ENCODE measurements around the gene RERE.

The RERE gene

GRCh38 chr1:8355439-8356255 lies 461.8 kb downstream of the RERE start:
- DNase-seq (ENCODE audit: low read depth) = no peak
- no peak overlapping the region for H3K4me3 ChIP-seq (replicated peaks; ENCODE audit: low read depth, low read length)
- TF ChIP-seq, protein P1, sequence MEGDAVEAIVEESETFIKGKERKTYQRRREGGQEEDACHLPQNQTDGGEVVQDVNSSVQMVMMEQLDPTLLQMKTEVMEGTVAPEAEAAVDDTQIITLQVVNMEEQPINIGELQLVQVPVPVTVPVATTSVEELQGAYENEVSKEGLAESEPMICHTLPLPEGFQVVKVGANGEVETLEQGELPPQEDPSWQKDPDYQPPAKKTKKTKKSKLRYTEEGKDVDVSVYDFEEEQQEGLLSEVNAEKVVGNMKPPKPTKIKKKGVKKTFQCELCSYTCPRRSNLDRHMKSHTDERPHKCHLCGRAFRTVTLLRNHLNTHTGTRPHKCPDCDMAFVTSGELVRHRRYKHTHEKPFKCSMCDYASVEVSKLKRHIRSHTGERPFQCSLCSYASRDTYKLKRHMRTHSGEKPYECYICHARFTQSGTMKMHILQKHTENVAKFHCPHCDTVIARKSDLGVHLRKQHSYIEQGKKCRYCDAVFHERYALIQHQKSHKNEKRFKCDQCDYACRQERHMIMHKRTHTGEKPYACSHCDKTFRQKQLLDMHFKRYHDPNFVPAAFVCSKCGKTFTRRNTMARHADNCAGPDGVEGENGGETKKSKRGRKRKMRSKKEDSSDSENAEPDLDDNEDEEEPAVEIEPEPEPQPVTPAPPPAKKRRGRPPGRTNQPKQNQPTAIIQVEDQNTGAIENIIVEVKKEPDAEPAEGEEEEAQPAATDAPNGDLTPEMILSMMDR (IDR thresholded peaks at IDR 0.05; ENCODE audit: low read length, missing control alignments) = no peak

GRCh38 chr1:8354038-8354437 lies 463.4 kb downstream of the RERE start:
- TF ChIP-seq, protein P1 (IDR thresholded peaks at IDR 0.05; ENCODE audit: low read length, missing control alignments) = no peak
- H3K4me3 ChIP-seq (replicated peaks; ENCODE audit: low read depth, low read length) = no peak overlapping the region
- DNase-seq (ENCODE audit: low read depth) = no peak

- DNase-seq (ENCODE audit: low read depth) = no peak
- TF ChIP-seq, protein P1 (IDR thresholded peaks at IDR 0.05; ENCODE audit: low read length, missing control alignments) = no peak
- no peak overlapping the region for H3K4me3 ChIP-seq (replicated peaks; ENCODE audit: low read depth, low read length)
Observed at GRCh38 chr1:8352886-8353785, 464.3 kb downstream of the RERE start.

- no peak overlapping the region for H3K4me3 ChIP-seq (replicated peaks; ENCODE audit: low read depth, low read length)
- TF ChIP-seq, protein P1 (IDR thresholded peaks at IDR 0.05; ENCODE audit: low read length, missing control alignments) = no peak
- DNase-seq (ENCODE audit: low read depth) = no peak
Observed at GRCh38 chr1:8352471-8352845, 465.0 kb downstream of the RERE start.

DNA sequence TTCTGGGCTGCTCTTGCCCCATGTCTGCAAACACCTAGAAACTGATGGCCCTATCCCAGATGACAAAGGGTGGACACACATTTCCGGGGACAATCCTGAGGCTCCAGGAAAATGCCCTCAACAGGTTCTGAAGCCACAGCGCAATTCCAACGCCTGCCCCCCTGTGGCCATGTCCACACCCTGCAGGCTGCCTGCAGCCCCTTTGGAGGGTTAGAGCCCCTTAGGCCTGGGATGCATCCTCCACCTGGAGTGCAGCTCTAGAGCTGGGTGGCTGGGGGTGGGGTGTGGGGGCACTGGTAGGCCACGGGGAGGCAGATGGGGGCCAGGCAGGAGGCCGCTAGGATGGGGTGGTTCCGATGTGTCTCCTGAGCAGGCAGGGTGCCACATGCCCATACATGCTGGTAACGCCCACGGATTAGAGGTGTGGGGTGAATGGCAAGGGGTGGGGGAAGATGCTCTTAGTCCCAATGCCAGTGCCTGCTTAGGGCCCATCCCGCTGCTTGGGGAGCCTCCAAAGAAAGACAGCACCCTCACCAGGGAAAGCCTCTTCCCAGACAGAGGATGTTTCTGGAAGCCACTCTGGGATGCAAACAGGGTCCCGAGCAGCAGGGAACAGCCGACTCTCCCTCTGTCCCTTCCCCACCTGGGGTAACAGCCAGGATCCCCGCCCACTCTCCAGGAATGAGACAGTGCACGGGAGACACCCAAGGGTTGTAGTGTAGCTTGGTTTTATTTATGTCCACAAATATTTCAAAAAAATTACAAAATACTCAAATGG lies 465.6 kb downstream of the RERE start:
- H3K4me3 ChIP-seq (replicated peaks; ENCODE audit: low read depth, low read length) = no peak overlapping the region
- no peak for DNase-seq (ENCODE audit: low read depth)
- TF ChIP-seq, protein P1 (IDR thresholded peaks at IDR 0.05; ENCODE audit: low read length, missing control alignments) = peak; percentile 68

GRCh38 chr1:8350914-8351684 lies 466.3 kb downstream of the RERE start:
- H3K4me3 ChIP-seq (replicated peaks; ENCODE audit: low read depth, low read length) = no peak overlapping the region

More at GRCh38 chr1:8350914-8351684, 466.3 kb downstream of the RERE start:
- no peak for DNase-seq (ENCODE audit: low read depth)
- TF ChIP-seq, protein P1 (IDR thresholded peaks at IDR 0.05; ENCODE audit: low read length, missing control alignments) = no peak
